H9 (cell line): ENCODE measurements around the gene LDLRAD4. TPM values are rescaled to one million over a fixed set of nuclear protein-coding genes. Genes with fewer than 3 reads are reported as not detected.

ENCODE experiments used
- DNase-seq: peaks from one replicate; pipeline ENCODE4 v3.0.0-alpha.2; 2017
- H2AFZ ChIP-seq: one replicate; pipeline ENCODE4 v1.6.1; 2013; ENCODE audit warnings: mild to moderate bottlenecking, low read length, control low read depth, moderate library complexity
- H2AK5ac ChIP-seq: 2 replicates; pipeline ENCODE4 v1.6.1; 2013; ENCODE audit warnings: low read length, control low read depth, mixed read lengths; ENCODE audit not compliant: insufficient read length
- H2BK120ac ChIP-seq: one replicate; pipeline ENCODE4 v1.6.1; 2013; ENCODE audit warnings: low read depth, mild to moderate bottlenecking, low read length, control low read depth, inconsistent platforms; ENCODE audit not compliant: poor library complexity, severe bottlenecking
- H2BK12ac ChIP-seq: 2 replicates; pipeline ENCODE4 v1.6.1; 2013; ENCODE audit warnings: low read length, control low read depth, mixed read lengths, low read depth; ENCODE audit not compliant: insufficient read length
- H2BK15ac ChIP-seq: 2 replicates; pipeline ENCODE4 v1.6.1; 2013; ENCODE audit warnings: low read depth, low read length, control low read depth
- H2BK20ac ChIP-seq: one replicate; pipeline ENCODE4 v1.6.1; 2013; ENCODE audit warnings: low read depth, mild to moderate bottlenecking, low read length, control low read depth, inconsistent platforms; ENCODE audit not compliant: poor library complexity, severe bottlenecking
- H2BK5ac ChIP-seq: 2 replicates; pipeline ENCODE4 v1.6.1; 2013; ENCODE audit warnings: low read length, control low read depth, mixed read lengths; ENCODE audit not compliant: insufficient read length
- H3K14ac ChIP-seq: 2 replicates; pipeline ENCODE4 v1.6.1; 2013; ENCODE audit warnings: low read length, control low read depth; ENCODE audit not compliant: insufficient read depth
- H3K18ac ChIP-seq: 2 replicates; pipeline ENCODE4 v1.6.1; 2013; ENCODE audit warnings: low read depth, mild to moderate bottlenecking, mixed read lengths, low read length, control low read depth; ENCODE audit not compliant: insufficient read length
- H3K23ac ChIP-seq: 2 replicates; pipeline ENCODE4 v1.6.1; 2013; ENCODE audit warnings: low read length, control low read depth, mixed read lengths, low read depth; ENCODE audit not compliant: insufficient read length
- H3K23me2 ChIP-seq: 2 replicates; pipeline ENCODE4 v1.6.1; 2013; ENCODE audit warnings: low read depth, mild to moderate bottlenecking, mixed read lengths, low read length, control low read depth; ENCODE audit not compliant: insufficient read length, poor library complexity, severe bottlenecking
- H3K27ac ChIP-seq: 2 replicates; pipeline ENCODE4 v1.5.1; 2013; ENCODE audit warnings: low read length, control low read depth, mixed read lengths, low read depth; ENCODE audit not compliant: insufficient read length
- H3K27me3 ChIP-seq: 2 replicates; pipeline ENCODE4 v1.6.1; 2013; ENCODE audit warnings: low read length, control low read depth, inconsistent platforms; ENCODE audit not compliant: insufficient read depth
- H3K4ac ChIP-seq: 2 replicates; pipeline ENCODE4 v1.6.1; 2013; ENCODE audit warnings: low read depth, mild to moderate bottlenecking, control low read depth, inconsistent platforms, low read length, moderate library complexity
- H3K4me1 ChIP-seq: 2 replicates; pipeline ENCODE4 v1.6.1; 2013; ENCODE audit warnings: low read length, control low read depth, inconsistent platforms; ENCODE audit not compliant: insufficient read depth
- H3K4me2 ChIP-seq: 2 replicates; pipeline ENCODE4 v1.6.1; 2013; ENCODE audit warnings: low read length, control low read depth, mixed read lengths; ENCODE audit not compliant: insufficient read length, insufficient read depth
- H3K56ac ChIP-seq: 2 replicates; pipeline ENCODE4 v1.6.1; 2013; ENCODE audit warnings: low read depth, mild to moderate bottlenecking, mixed read lengths, low read length, control low read depth; ENCODE audit not compliant: insufficient read length
- H3K79me1 ChIP-seq: 2 replicates; pipeline ENCODE4 v1.6.1; 2013; ENCODE audit warnings: low read depth, mild to moderate bottlenecking, moderate library complexity, low read length, control low read depth, inconsistent platforms; ENCODE audit not compliant: insufficient read depth, poor library complexity, severe bottlenecking
- H3K79me2 ChIP-seq: 2 replicates; pipeline ENCODE4 v1.6.1; 2013; ENCODE audit warnings: low read length, control low read depth, inconsistent platforms; ENCODE audit not compliant: insufficient read depth
- H3K9ac ChIP-seq: 2 replicates; pipeline ENCODE4 v1.6.1; 2013; ENCODE audit warnings: low read length, control low read depth, mixed read lengths; ENCODE audit not compliant: insufficient read length; ENCODE audit errors: extremely low read depth
- H3K9me3 ChIP-seq: one replicate; pipeline ENCODE4 v1.6.1; 2013; ENCODE audit warnings: low read depth, low read length, inconsistent platforms; ENCODE audit not compliant: control insufficient read depth
- H3T11ph ChIP-seq: one replicate; pipeline ENCODE4 v1.6.1; 2013; ENCODE audit warnings: mild to moderate bottlenecking, low read length, control low read depth, inconsistent platforms
- H4K20me1 ChIP-seq: one replicate; pipeline ENCODE4 v1.6.1; 2013; ENCODE audit not compliant: control insufficient read depth, insufficient read length, insufficient read depth
- H4K5ac ChIP-seq: 2 replicates; pipeline ENCODE4 v1.6.1; 2013; ENCODE audit warnings: low read depth, mild to moderate bottlenecking, mixed read lengths, low read length, control low read depth; ENCODE audit not compliant: insufficient read length
- H4K8ac ChIP-seq: replicated peaks from 2 replicates; pipeline ENCODE4 v1.6.1; 2013; ENCODE audit warnings: low read length, control low read depth, mixed read lengths, low read depth; ENCODE audit not compliant: insufficient read length
- H4K91ac ChIP-seq: 2 replicates; pipeline ENCODE4 v1.6.1; 2013; ENCODE audit warnings: low read depth, mild to moderate bottlenecking, moderate library complexity, mixed read lengths, low read length, control low read depth; ENCODE audit not compliant: insufficient read length
- H3K27ac Mint-ChIP-seq, 3 experiments: 2 replicates in 2 of 3; 3 replicates in 1 of 3; pipeline ENCODE4 v1.8.0; 2020 to 2021; ENCODE audit warnings: mixed read lengths in 3 of 3, mild to moderate bottlenecking in 1 of 3, moderate library complexity in 1 of 3
- H3K27me3 Mint-ChIP-seq: 2 replicates; pipeline ENCODE4 v1.8.0; 2021; ENCODE audit warnings: low read depth, mild to moderate bottlenecking, moderate library complexity, mixed read lengths
- H3K36me3 Mint-ChIP-seq, 3 experiments: 2 replicates in 2 of 3; 3 replicates in 1 of 3; pipeline ENCODE4 v1.8.0; 2020 to 2021; ENCODE audit warnings: low read depth in 3 of 3, mixed read lengths in 3 of 3; ENCODE audit not compliant: insufficient read depth in 1 of 3
- H3K4me1 Mint-ChIP-seq, 2 experiments: 2 replicates each; pipeline ENCODE4 v1.8.0; 2020; ENCODE audit warnings: mixed read lengths in 2 of 2
- H3K4me3 Mint-ChIP-seq, 2 experiments: 2 replicates in 1 of 2; 3 replicates in 1 of 2; pipeline ENCODE4 v1.8.0; 2020 to 2021; ENCODE audit warnings: mild to moderate bottlenecking in 2 of 2, mixed read lengths in 2 of 2, moderate library complexity in 1 of 2
- H3K9me3 Mint-ChIP-seq, 2 experiments: 2 replicates in 1 of 2; 3 replicates in 1 of 2; pipeline ENCODE4 v1.8.0; 2020; ENCODE audit warnings: mild to moderate bottlenecking in 2 of 2, mixed read lengths in 2 of 2, moderate library complexity in 1 of 2
- WGBS: extraction: QIAGEN DNeasy Blood & Tissue Kit; methylation state at CpG from one replicate; pipeline ENCODE4 v1.1.7; 2013; ENCODE audit warnings: missing lambda C conversion rate, low lambda C conversion rate, mixed read lengths; ENCODE audit not compliant: insufficient read length; ENCODE audit errors: extremely low coverage; 5-methylcytosine and 5-hydroxymethylcytosine counted together
- total RNA-seq: library from RNA; stranded (reverse); gene quantifications from 2 replicates; pipeline ENCODE4 v1.2.1, GENCODE V29; 2021
- TF ChIP-seq, protein P1 (sequence below): fragments of 200-600 bp; sonication (generic); conservative IDR thresholded peaks from 3 replicates; pipeline ENCODE4 v1.8.0; 2021; ENCODE audit warnings: antibody characterized with exemption, mild to moderate bottlenecking

The LDLRAD4 gene
- total RNA-seq, 1 experiment from 2014 or later: 3.9 TPM

DNA sequence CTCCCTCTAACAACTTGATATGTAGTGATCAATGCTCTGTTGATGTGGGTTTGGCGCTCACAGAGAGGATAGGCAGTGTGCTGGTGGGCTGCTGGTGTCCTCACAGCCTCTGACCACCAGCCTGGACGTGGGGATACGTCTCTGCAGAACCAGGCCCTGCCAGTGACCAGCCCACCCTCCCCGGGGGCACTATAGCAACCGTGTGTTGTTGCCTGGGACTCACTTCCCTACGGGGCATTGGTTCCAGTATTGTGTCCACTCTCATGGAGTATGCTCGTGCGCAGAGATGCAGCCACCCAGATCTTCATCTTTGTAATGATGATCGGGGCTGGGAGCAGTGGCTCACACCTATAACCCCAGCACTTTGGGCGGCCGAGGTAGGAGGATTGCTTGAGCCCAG, 180.1 kb downstream of the LDLRAD4 start:
- DNase-seq: no peak
- H3K14ac ChIP-seq: no peak overlapping the region
- no peak overlapping the region for H4K91ac ChIP-seq
- H2BK120ac ChIP-seq: no peak overlapping the region
- H3K4me1 Mint-ChIP-seq: no peaks in the 10 kb centered on the region
- no peaks in the 10 kb centered on the region for H3K23me2 ChIP-seq
- no peaks in the 10 kb centered on the region for H3K9me3 Mint-ChIP-seq
- no peak overlapping the region for H3K18ac ChIP-seq
- H3T11ph ChIP-seq: no peak overlapping the region
- H2BK5ac ChIP-seq: no peak overlapping the region
- no peaks in the 10 kb centered on the region for H3K79me1 ChIP-seq
- no peak overlapping the region for H3K23ac ChIP-seq
- H4K8ac ChIP-seq: no peak overlapping the region
- no peak overlapping the region for H3K56ac ChIP-seq
- peak overlapping the region in 1 of 3 experiments; percentile 55; a peak in 1 of 7 replicates for H3K27ac Mint-ChIP-seq
- no CpG with 5 or more reads among the region's 11 CpGs for WGBS
- H4K20me1 ChIP-seq: no peaks in the 10 kb centered on the region
- H3K27ac ChIP-seq: no peak overlapping the region
- H2BK20ac ChIP-seq: no peak overlapping the region
- no peaks in the 10 kb centered on the region for H3K9me3 ChIP-seq
- H2BK12ac ChIP-seq: no peak overlapping the region
- no peak overlapping the region for H4K5ac ChIP-seq
- no peaks in the 10 kb centered on the region for H3K36me3 Mint-ChIP-seq
- no peak overlapping the region for H2BK15ac ChIP-seq
- H2AK5ac ChIP-seq: no peak overlapping the region
- H3K4ac ChIP-seq: no peak overlapping the region
- H3K79me2 ChIP-seq: no peaks in the 10 kb centered on the region
- no peaks in the 10 kb centered on the region; the same call in 1 of the 2 replicates for H3K27me3 Mint-ChIP-seq
- H3K9ac ChIP-seq: no peak overlapping the region
- H3K4me3 Mint-ChIP-seq: no peak overlapping the region
- no peak overlapping the region for H3K4me2 ChIP-seq
- no peaks in the 10 kb centered on the region for H3K27me3 ChIP-seq
- no peak overlapping the region for H2AFZ ChIP-seq
- no peaks in the 10 kb centered on the region for H3K4me1 ChIP-seq
- TF ChIP-seq, protein P1, sequence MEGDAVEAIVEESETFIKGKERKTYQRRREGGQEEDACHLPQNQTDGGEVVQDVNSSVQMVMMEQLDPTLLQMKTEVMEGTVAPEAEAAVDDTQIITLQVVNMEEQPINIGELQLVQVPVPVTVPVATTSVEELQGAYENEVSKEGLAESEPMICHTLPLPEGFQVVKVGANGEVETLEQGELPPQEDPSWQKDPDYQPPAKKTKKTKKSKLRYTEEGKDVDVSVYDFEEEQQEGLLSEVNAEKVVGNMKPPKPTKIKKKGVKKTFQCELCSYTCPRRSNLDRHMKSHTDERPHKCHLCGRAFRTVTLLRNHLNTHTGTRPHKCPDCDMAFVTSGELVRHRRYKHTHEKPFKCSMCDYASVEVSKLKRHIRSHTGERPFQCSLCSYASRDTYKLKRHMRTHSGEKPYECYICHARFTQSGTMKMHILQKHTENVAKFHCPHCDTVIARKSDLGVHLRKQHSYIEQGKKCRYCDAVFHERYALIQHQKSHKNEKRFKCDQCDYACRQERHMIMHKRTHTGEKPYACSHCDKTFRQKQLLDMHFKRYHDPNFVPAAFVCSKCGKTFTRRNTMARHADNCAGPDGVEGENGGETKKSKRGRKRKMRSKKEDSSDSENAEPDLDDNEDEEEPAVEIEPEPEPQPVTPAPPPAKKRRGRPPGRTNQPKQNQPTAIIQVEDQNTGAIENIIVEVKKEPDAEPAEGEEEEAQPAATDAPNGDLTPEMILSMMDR: no peak
